VCaP (cell line): ENCODE measurements around the gene GALNT9.

Source experiments
- H3K27ac ChIP-seq: fragments of 450-650 bp; 2 replicates; pipeline ENCODE4 v1.5.1; 2017
- TF ChIP-seq, protein P1 (sequence below): fragments of 450-650 bp; conservative IDR thresholded peaks from 2 replicates; pipeline ENCODE4 v1.5.1; 2017; ENCODE audit warnings: mild to moderate bottlenecking, moderate library complexity

The GALNT9 gene

DNA sequence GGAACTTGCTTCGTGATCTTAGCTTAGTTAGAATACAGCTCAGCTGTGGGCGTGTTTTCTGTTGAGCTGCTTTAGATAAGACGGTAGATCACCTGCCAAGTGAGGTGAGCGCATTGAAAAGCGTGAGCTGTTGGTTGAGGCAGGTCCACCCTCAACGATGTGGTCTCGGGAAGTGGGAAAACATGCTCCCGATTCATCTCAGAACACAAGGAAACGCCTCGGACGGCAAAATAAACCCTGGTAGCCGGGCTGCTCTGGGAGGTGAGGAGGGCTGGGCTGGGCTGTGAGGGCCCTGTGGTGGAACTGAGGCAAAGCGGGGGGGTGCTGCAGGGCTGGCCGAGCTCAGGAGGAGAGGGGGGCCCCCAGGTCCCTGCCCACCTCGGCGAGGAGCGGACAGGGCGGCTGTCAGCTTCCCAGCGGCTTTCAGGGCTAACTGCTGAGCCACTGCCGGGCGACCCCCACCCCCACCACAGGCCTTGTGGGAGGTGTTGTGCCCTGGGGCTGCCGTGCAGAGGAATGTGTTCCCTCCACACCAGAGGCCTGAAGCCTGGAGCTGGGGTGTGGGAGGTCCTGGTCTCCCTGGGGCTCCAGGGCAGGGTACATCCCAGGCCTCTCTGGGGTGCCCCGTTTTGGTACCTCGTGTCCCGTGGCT lies 154.4 kb downstream of the GALNT9 start:
- H3K27ac ChIP-seq, result no peak overlapping the region
- TF ChIP-seq, protein P1, sequence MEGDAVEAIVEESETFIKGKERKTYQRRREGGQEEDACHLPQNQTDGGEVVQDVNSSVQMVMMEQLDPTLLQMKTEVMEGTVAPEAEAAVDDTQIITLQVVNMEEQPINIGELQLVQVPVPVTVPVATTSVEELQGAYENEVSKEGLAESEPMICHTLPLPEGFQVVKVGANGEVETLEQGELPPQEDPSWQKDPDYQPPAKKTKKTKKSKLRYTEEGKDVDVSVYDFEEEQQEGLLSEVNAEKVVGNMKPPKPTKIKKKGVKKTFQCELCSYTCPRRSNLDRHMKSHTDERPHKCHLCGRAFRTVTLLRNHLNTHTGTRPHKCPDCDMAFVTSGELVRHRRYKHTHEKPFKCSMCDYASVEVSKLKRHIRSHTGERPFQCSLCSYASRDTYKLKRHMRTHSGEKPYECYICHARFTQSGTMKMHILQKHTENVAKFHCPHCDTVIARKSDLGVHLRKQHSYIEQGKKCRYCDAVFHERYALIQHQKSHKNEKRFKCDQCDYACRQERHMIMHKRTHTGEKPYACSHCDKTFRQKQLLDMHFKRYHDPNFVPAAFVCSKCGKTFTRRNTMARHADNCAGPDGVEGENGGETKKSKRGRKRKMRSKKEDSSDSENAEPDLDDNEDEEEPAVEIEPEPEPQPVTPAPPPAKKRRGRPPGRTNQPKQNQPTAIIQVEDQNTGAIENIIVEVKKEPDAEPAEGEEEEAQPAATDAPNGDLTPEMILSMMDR, result no peak

DNA sequence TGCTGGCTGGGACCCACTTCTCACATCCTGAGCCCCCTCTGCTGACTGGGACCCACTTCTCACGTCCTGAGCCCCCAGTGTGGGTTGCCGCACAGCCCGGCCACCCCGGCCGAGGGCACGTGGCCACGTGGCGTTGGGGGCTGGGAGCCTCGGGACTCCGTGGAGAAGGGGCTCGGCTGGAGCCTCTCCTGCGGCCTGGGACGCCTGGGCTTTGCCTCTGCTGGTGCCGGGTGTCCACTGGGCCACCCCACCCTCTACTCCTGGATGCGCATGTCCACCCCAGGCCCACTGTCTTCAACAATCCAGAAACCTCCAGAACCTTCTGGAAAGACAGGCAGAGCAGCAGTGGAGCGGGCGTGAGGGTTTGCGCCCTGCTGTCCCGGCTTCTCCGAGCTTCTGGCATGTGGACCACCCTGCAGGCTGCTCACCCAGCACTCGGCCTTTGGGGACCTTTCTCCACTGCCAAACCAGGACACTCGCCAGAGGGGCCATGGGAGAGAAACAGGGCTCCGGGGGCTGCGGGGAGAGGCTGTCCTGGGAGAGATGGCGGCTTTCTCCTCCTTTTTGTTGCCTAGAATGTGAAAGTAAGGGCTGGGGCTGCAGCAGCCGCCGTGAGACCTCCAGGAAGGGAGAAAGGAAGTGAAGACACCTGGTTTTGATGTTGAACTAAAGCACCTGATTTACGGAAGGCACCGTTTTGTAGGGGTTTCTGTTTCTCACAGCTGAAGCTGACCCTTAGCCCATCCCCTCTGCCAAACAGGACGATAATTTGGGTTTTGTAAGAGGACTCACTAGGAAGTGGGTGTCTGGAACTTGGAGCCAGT lies 155.2 kb downstream of the GALNT9 start:
- H3K27ac ChIP-seq, result no peak overlapping the region
- TF ChIP-seq, protein P1, result no peak

DNA sequence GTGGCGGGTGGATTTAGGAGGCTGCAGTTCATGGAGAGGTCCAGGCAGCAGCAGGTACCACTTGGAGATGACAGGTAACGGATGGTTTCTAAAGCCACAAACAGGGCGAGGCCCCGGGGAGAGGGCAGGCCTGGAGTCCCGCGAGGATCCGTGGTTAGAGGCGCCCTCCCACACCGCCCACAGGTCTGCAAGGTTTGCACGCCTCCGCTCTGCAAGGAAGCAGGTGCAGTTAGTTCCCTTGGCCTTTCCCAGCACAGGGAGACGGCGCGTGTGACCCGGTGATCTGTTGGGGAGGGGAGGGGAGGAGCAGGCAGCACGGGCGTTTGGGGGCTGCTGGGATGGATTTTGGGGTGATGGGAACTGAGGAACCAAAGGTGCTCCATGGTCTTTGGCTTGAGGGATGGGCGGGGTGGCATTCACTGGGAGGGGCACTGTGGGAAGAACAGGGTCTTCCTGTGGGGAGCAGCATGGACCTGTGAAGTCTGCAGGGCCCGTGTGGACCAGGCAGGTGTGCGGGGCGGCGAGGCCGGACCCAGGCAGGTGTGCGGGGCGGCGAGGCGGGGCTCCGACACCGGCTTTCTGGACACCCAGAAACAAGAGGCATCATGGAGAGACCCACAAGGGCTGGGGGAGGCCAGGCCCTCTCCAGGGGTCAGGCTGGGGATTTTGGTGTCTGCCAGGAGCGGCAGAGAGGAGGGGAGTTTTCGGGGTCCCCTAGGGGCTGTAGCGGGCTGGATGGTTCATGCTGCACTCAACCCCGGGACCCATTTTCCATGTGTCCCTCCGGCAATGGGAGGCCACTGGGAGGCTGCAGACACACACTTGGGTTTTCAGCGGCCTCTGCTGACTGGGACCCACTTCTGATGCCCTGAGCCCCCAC lies 156.0 kb downstream of the GALNT9 start:
- TF ChIP-seq, protein P1, result no peak

DNA sequence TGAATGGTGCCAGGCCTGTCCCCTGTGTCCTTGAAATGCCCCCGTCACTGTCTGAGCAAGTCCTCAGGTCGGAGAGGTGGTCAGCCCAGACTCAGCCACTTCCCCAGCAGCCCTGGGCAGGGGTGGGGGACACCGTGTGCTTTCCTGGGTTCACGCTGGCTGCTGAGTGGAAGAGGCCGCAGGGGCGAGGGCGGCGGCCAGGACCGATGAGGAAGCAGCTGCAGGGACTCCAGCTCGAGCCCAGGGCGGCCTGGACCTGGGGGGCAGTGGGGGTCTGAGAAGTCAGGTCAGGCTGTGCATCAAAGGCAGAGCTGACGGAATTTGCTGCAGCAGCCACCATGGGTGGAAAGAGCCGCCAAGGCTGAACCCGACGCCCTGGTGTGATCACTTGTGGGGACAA lies 156.8 kb downstream of the GALNT9 start:
- TF ChIP-seq, protein P1, result no peak
- H3K27ac ChIP-seq, result no peak overlapping the region

More for the DNA sequence above, 156.0 kb downstream of the GALNT9 start:
- H3K27ac ChIP-seq, result no peak overlapping the region

DNA sequence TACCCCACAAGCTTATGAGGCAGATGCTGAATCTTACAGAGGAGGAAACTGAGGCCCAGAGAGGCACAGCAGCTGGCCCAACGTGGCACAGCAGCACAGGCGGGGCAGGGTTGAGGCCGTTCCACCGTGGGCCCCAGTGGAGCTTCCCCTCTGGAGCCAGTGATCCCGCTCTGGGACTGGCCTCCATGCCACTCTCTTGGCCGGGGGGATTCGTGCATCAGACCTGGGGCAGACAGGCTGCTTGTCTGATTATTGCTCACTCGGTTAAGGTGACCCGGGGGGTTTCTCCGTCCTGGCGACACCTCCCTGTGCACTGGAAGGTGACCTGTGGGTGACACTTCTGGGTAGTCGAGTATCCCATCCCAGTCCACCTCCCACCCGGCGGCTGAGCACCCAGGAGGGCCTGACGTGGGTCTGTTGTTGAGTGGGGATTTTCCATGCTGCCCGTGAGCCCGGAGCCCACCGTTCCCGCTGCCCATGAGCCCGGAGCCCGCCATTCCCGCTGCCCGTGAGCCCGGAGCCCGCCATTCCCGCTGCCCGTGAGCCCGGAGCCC lies 157.3 kb downstream of the GALNT9 start:
- H3K27ac ChIP-seq, result no peak overlapping the region
- TF ChIP-seq, protein P1, result no peak

DNA sequence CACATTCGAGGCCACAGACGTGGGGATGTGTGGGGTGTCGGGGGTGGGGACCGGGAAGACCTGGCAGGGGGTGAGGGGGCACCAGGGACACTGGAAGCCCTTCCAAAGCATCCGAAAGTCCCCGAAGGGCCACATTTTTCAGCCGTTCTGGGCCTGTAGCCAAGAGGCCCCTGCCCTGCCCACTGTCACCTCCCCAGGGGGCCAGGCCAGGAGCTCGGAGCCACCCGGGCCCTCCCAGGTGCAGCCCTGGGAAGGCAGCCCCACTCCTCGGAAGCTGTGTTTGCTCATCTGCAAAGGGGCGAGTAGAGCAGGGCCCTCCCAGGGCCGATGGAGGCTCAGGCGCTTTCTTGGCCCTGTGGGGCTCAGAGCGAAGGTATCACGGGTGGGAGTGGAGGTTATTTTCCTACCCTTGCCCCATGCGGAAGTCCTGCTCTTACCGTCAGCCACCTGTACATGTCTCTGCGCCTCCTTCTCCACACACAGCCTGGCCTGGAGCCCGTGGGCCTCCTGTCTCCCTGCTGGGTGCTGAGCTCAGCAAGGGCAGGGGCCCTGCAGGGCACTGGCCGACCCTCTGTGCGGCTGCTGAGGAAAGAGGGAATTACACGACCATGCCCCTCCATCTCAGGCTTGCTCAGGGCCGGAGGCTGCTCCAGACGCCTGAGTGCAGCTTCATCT lies 158.0 kb downstream of the GALNT9 start:
- H3K27ac ChIP-seq, result no peak overlapping the region
- TF ChIP-seq, protein P1, result no peak
